HepG2 (cell line): ENCODE data around the gene DLG4. TPM values are rescaled to one million over a fixed set of nuclear protein-coding genes. Genes with fewer than 3 reads are reported as not detected.

Source experiments
- PLRG1 ChIP-seq: fragments of 450-650 bp; conservative IDR thresholded peaks from 2 replicates; pipeline ENCODE4 v1.6.1; 2016
- TAF1 ChIP-seq: sonication (generic); formaldehyde crosslinking; IDR thresholded peaks from 2 replicates; pipeline ENCODE4 v1.4.0; 2020; ENCODE audit warnings: missing genetic modification reagents
- TBL1XR1 ChIP-seq: fragments of 150-350 bp; IDR thresholded peaks from 2 replicates; pipeline ENCODE4 v1.6.1; 2014; ENCODE audit warnings: borderline replicate concordance, low read length; ENCODE audit not compliant: partially characterized antibody
- ZNF292 ChIP-seq: sonication (generic); formaldehyde crosslinking; IDR thresholded peaks from 2 replicates; pipeline ENCODE4 v1.8.1; 2022; ENCODE audit warnings: mild to moderate bottlenecking, low read depth, missing genetic modification reagents, borderline replicate concordance
- ZNF496 ChIP-seq: sonication (generic); formaldehyde crosslinking; IDR thresholded peaks from 2 replicates; pipeline ENCODE4 v1.8.1; 2023; ENCODE audit warnings: mild to moderate bottlenecking, moderate library complexity, missing genetic modification reagents; ENCODE audit not compliant: insufficient replicate concordance
- ZNF572 ChIP-seq: sonication (generic); formaldehyde crosslinking; IDR thresholded peaks from 2 replicates; pipeline ENCODE4 v1.5.1; 2020; ENCODE audit warnings: mild to moderate bottlenecking, missing genetic modification reagents
- ZZZ3 ChIP-seq: sonication (generic); formaldehyde crosslinking; IDR thresholded peaks from 2 replicates; pipeline ENCODE4 v1.4.0; 2020; ENCODE audit warnings: missing genetic modification reagents, mild to moderate bottlenecking, borderline replicate concordance
- polyA plus RNA-seq, 8 experiments: library from polyadenylated mRNA; depleted of rRNA in 3 of 8; stranded (reverse) in 7 of 8; unstranded in 1 of 8; fragments of >200 nt; fragmentation: Illumina TruSeq in 4 of 8; extraction: Trizol in 4 of 8; gene quantifications; 2 replicates each; pipeline versions ENCODE4 v1.2.1 to v1.2.3, GENCODE V29; 2011 to 2016; ENCODE audit warnings: low read depth in 4 of 8, missing spikeins in 1 of 8, mixed read lengths in 1 of 8; ENCODE audit not compliant: insufficient read depth in 1 of 8
- total RNA-seq, 5 experiments: library from RNA; depleted of rRNA; stranded (reverse); fragments of >200 nt; fragmentation: Illumina TruSeq; extraction: Trizol; gene quantifications; 2 replicates each; pipeline ENCODE4 v1.2.3, GENCODE V29; 2016; ENCODE audit warnings: low read depth in 1 of 5
- TF ChIP-seq, protein P1 (sequence below), 2 experiments: sonication (generic) in 1 of 2; formaldehyde crosslinking in 1 of 2; IDR thresholded peaks; 2 replicates each; pipeline versions ENCODE4 v1.4.0 to v1.6.1; 2016 to 2020; ENCODE audit warnings: borderline replicate concordance in 1 of 2, low read depth in 1 of 2, mild to moderate bottlenecking in 1 of 2, missing genetic modification reagents in 1 of 2
- TF ChIP-seq, protein P2 (sequence below): sonication (generic); formaldehyde crosslinking; IDR thresholded peaks from 2 replicates; pipeline ENCODE4 v1.9.0; 2021; ENCODE audit warnings: missing genetic modification reagents, mild to moderate bottlenecking, borderline replicate concordance

The DLG4 gene
- total and polyA plus RNA-seq, 2 of the 13 experiments (the other 11 are each of a cell fraction or from before 2014, with no cell fraction given), result 0.71 to 4.3 TPM

DNA sequence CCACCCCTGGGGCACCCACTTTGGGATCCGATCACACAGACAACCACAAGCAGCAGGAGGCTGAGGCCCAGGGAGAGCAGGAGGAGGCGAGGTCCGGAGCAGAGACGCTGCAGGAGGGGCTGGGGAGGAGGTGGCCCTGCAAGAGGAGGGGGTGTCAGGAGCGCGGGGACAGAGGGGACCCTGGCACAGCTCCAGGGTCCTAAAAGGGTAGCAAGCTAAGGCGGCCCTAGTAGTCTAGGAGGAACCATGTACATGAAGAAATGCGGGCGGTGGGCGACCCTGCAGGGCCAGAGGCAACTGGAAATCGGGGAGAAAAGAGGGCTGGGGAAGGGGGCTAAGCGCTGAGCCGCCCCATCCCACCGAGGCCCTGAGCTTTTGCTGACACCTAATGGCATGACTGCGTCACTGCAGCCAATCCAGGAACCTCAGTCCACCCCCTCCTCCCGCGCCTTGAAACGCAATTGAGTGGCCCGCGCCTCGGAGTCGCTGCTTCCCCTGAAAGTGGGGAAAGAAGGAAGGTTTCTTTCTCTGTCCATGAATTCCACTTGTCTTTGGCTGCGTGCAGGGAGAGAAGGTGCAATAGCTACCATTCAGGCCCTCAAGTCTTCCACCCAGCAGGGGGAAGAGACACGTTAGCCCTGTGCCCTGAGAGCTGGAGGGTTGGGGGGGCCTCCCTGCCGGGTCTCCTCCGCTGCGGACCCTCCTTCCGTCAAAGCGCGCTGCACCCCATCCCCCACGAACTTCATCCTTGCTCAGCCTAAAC lies 42.3 kb downstream of the DLG4 start (continued):
- TF ChIP-seq, protein P1, sequence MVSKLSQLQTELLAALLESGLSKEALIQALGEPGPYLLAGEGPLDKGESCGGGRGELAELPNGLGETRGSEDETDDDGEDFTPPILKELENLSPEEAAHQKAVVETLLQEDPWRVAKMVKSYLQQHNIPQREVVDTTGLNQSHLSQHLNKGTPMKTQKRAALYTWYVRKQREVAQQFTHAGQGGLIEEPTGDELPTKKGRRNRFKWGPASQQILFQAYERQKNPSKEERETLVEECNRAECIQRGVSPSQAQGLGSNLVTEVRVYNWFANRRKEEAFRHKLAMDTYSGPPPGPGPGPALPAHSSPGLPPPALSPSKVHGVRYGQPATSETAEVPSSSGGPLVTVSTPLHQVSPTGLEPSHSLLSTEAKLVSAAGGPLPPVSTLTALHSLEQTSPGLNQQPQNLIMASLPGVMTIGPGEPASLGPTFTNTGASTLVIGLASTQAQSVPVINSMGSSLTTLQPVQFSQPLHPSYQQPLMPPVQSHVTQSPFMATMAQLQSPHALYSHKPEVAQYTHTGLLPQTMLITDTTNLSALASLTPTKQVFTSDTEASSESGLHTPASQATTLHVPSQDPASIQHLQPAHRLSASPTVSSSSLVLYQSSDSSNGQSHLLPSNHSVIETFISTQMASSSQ (IDR thresholded peaks at IDR 0.05; ENCODE audit: low read depth), result no peak
- TF ChIP-seq, protein P1 (CRISPR knock-in tag; IDR thresholded peaks at IDR 0.05; ENCODE audit: borderline replicate concordance), result no peak
- no peak for TF ChIP-seq PLRG1
- TF ChIP-seq ZNF572 (CRISPR knock-in tag), result no peak
- no peak; the same call in 1 of the 2 replicates for TF ChIP-seq TAF1 (CRISPR knock-in tag)
- 0 out of 2 replicates have a peak, but pooled peaks have one; percentile 34 for TF ChIP-seq ZZZ3 (CRISPR knock-in tag)
- TF ChIP-seq ZNF496 (CRISPR knock-in tag), result no peak
- TF ChIP-seq ZNF292 (CRISPR knock-in tag), result no peak
- TF ChIP-seq TBL1XR1, result no peak
- TF ChIP-seq, protein P2, sequence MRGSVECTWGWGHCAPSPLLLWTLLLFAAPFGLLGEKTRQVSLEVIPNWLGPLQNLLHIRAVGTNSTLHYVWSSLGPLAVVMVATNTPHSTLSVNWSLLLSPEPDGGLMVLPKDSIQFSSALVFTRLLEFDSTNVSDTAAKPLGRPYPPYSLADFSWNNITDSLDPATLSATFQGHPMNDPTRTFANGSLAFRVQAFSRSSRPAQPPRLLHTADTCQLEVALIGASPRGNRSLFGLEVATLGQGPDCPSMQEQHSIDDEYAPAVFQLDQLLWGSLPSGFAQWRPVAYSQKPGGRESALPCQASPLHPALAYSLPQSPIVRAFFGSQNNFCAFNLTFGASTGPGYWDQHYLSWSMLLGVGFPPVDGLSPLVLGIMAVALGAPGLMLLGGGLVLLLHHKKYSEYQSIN, result no peak
